HG03159 (cell line): ENCODE results near the gene CLASP1.
"Not testable (repeated sequence)": the region's sequence is repeated elsewhere in the genome, so short reads cannot be mapped to it uniquely, and the experiment has no call there.

Source experiments
- ATAC-seq: cut with Tn5 transposase; IDR thresholded peaks from one replicate; pipeline ENCODE4 v1.9.1; 2021; ENCODE audit warnings: mild to moderate bottlenecking, moderate library complexity; ENCODE audit not compliant: unreplicated experiment

CLASP1 gene

DNA sequence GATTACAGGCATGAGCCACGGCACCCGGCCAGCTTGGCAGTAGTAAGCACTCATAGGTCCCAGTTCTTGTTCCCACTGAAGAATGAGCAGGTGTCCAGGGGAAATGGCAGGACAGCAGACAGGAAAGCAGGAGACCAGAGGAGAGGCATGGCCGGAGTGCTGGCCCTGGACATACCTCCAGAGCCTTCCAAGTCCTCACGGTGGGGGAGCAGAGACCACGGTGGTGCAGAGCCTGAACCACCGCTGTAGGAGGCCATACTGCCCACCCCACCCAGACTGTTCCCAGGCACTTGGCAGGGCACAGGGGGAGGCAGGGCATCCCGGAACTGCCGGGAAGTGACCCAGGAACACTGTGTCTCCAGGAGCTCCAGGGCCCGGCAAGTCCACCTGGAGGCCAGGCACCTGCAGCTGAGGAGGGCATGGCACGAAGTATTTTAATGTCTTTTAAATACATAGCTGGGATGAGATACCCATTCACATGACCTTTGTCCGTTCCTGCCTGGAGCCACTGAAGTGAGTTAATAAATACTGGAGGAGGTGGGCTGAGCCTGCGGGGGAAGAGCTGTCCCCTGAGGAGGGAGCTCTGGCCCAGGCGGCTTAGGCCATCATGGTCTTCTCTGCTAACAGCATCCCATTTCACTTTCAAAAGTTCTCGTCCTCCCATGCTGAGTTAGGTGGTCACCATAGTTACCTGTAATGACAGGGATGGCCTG lies 314.5 kb downstream of the CLASP1 start:
- no peak for ATAC-seq

GRCh38 chr2:121333834-121334558 lies 315.3 kb downstream of the CLASP1 start:
- ATAC-seq, result peak; percentile 78

GRCh38 chr2:121333231-121333630 lies 316.0 kb downstream of the CLASP1 start:
- ATAC-seq, result no peak

GRCh38 chr2:121331324-121331723 lies 317.9 kb downstream of the CLASP1 start:
- ATAC-seq, result not testable (repeated sequence)

- ATAC-seq, result no peak
Measured at GRCh38 chr2:121330921-121331320, 318.3 kb downstream of the CLASP1 start.

DNA sequence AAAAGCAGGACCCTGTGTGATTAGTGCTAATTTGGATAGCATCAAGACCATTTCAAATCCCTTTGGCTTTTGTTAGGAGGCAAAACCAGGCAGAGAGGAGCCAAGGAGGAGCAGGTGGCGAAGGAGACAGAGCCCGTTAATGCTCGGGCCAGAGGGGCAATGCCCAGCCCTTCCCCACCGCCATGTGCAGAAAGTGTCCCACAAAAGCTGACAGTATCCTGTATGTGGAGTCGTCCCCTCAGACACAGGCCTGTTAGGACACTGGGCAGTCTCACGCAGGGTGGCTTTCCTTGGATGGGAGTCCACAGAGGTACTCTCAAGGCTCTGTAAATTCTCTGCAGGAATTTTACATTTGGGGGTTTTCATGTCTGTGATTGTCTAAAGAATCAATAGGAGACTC lies 319.5 kb downstream of the CLASP1 start:
- no peak for ATAC-seq

- no peak for ATAC-seq
Measured at GRCh38 chr2:121326628-121327027, 322.6 kb downstream of the CLASP1 start.

- ATAC-seq, result no peak
Measured at GRCh38 chr2:121324601-121325000, 324.7 kb downstream of the CLASP1 start.

DNA sequence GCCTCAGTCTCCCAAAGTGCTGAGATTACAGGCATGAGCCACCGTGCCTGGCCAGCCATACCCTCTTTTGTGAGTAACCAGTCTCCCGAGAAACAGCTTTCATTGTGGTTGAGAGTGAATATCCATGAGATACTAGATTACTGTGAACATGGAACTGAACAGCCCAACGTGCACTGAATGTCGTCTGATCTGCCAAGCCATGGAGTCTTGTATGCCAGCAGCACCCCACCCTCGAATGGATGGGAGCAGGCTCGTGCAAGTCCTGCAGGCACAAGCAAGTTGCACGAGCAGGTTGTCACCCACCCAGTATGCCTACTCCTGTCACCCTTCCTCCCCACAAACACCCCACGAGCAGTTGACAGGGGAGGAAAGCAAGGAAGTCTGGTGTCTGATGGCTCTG lies 327.8 kb downstream of the CLASP1 start:
- ATAC-seq, result no peak

GRCh38 chr2:121319941-121320340 lies 329.3 kb downstream of the CLASP1 start:
- ATAC-seq, result no peak

- ATAC-seq, result no peak
Measured at GRCh38 chr2:121316986-121317385, 332.3 kb downstream of the CLASP1 start.

GRCh38 chr2:121313701-121314100 lies 335.6 kb downstream of the CLASP1 start:
- not testable (repeated sequence) for ATAC-seq

DNA sequence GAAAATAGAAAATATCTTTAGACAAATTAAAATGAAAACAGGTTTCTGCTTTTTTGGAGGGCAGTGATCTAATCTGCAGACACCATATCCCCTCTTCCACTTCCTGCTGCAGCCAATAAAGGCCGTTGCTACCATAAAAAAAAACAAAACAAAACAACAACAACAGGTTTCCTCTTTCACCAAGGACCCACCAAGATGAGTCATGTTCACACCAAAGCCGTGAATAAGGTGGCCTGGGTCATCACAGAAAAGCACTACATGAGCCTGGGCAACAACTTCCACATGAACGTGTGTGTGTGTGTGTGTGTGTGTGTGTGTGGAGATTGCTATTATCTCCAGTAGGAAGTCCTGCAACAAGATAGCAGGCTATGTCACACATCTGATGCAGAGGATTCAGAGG lies 339.5 kb downstream of the CLASP1 start:
- peak; percentile 96 for ATAC-seq

DNA sequence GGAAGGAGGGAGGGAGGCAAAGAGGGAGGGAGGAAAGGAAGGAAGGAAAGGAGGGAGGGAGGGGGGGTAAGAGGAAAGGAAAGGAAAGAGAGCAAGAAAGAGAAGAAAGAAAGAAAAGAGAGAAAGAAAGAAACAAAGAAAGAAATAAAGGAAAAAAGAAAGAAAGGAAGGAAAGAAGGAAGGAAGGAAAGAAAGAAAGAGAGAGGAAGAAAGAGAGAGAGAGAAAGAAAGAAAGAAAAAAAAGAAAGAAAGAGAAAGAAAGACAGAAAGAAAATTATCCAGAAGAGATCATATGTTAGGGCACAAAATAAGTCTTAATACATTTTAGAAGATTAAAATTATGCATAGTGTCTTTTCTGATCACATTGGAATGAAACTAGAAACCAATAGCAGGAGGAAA lies 339.9 kb downstream of the CLASP1 start:
- ATAC-seq, result no peak

DNA sequence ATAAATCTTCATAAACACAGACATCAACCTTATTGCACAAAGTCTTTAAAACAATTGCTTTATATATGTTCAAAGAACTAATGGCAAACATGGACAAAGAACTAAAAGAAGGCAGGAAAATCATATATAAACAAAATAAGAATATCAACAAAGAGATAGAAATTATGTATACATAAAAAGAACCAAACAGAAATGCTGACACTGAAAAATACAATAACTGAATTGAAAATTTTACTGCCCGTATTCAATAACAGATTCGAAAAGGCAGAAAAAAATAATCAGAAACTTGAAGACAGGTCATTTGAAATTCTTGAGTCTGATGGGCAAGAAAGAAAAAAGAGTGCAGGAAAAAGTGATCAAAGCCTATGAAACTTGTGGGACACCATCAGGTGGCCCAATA lies 342.2 kb downstream of the CLASP1 start:
- no peak for ATAC-seq

GRCh38 chr2:121304941-121305340 lies 344.3 kb downstream of the CLASP1 start:
- no peak for ATAC-seq

- no peak for ATAC-seq
Measured at GRCh38 chr2:121303531-121304263, 345.6 kb downstream of the CLASP1 start.

GRCh38 chr2:121301190-121301589 lies 348.1 kb downstream of the CLASP1 start:
- not testable (repeated sequence) for ATAC-seq

- ATAC-seq, result no peak
Measured at GRCh38 chr2:121298476-121298875, 350.8 kb downstream of the CLASP1 start.

DNA sequence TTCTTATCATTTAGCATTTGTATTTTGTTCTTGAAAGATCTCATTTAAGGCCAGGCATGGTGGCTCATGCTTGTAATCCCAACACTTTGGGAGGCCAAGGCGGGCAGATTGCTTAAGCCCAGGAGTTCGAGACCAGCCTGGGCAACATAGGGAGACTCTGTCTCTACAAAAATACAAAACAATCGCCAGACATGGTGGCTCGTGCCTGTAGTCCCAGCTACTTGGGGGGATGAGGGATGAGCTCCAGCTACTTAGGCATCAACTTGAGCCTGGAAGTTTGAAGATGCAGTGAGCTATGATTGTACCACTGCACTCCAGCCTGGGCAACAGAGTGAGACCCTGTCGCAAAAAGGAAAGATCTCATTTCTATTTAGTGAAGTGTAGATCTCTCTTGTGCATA lies 351.4 kb downstream of the CLASP1 start:
- ATAC-seq, result not testable (repeated sequence)

GRCh38 chr2:121297217-121297830 lies 351.9 kb downstream of the CLASP1 start:
- ATAC-seq, result peak; percentile 73
